ENCODE measurements around the gene LRRC59.

The LRRC59 gene

DNA sequence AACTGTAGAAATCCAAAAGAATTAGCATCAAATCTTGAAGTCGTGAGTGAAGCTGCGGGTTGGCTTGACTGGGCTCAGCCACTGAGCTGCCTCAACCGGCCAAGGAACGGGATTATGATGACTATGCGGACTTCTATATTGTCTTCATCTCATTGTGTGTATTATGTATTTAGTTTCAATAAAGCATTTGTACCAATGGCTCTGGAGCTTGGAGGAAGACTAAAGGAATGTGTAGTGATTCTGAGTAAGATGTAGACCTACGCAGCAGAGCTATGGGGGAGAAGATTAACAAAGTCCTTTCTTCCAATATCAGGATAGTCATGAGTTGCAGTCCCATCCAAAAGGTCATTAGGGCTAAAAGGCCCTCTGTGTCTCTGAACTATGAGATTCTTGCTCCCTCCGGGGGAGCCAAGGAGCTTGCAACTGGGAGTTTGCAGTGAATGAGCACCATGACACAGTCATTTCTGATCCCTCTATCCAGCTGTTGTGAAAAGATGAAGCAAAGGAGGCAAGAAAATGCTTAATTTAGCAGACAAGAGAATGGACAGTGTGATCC, 16.0 kb downstream of the LRRC59 start:
- no peak for DNase-seq

GRCh38 chr17:50380369-50381259, 16.7 kb downstream of the LRRC59 start:
- DNase-seq: no peak

- no peak for DNase-seq
These were observed 17.8 kb downstream of the LRRC59 start for GRCh38 chr17:50379351-50380132.

DNA sequence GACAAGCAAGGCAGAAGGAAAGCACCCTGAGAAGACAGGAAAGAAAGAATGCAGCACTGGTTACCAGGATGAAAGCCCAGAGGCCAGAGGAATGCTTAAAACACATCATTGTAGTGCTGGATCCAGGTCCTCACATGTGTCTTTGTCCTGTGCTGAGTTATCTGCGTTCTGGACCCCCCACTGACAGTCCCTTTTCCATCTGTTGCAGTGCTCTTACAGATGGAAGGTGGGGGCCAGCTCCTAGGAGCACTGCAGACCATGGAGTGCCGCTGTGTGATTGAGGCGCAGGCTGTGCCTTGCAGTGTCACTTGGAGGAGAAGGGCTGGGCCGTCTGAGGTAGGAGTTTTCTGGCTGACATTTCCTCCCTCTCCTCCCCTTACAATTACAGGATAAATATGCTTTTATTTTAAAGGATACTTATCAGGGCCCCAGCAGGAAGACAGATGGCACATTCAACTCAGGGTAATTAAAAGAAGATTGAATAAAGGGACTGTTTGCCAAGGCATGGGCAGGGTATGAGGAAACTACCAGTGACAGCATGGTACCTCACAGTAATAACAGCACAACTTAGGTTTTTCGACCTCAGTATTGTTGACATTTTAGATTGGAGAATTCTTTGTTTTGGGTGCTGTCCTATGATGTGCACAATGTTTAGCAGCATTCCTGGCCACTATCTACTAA, 21.3 kb downstream of the LRRC59 start:
- DNase-seq: no peak

GRCh38 chr17:50373705-50374104, 23.6 kb downstream of the LRRC59 start:
- no peak for DNase-seq

DNA sequence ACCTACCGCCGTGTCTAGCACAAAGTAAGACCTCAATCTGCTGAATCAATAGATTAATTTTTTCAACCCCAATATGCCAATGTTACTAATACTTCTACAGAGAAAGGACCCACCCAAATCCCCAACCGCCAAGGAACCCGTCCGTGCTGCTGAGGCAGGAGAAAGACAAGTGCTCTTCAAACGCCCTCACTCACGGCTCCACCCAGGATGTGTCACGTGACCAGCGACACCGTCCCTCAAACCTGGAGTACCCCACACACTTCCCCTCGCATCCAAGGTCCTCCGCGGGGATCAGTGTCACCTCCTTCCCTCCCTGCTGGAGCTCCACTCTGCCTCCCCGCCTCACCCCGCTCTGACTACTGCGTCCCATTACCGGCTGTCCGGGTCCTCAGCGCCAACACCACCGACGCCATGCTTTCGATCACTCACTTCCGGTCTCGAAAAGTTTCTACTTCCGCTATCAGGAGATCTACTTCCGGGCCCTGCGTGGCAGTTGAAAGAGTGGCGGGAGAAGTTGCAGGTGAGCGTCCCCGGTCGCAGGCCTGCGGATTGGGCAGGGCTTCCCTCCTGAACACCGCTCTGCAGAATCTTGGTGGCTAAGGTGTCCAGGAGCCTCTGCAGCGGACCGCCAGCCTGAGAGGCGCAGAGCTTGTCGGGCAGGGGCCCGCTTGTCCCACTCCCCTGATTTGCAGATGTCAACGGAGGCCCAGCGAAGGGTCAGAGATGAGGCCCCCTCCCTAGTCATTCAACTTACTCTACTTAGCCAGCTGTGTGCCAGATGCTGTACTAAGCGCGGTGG, 24.4 kb downstream of the LRRC59 start, which contains the start of the genes EME1 and MRPL27:
Gene EME1 (plus strand): TSS at position 472 of the 799 bp plus-strand sequence. CDS start 1,980 bp downstream, outside the sequence.
Gene MRPL27 (minus strand): TSS at position 427 of the 799 bp plus-strand sequence. CDS start 14 bp downstream, at position 413.
- DNase-seq: peak; percentile 90

DNA sequence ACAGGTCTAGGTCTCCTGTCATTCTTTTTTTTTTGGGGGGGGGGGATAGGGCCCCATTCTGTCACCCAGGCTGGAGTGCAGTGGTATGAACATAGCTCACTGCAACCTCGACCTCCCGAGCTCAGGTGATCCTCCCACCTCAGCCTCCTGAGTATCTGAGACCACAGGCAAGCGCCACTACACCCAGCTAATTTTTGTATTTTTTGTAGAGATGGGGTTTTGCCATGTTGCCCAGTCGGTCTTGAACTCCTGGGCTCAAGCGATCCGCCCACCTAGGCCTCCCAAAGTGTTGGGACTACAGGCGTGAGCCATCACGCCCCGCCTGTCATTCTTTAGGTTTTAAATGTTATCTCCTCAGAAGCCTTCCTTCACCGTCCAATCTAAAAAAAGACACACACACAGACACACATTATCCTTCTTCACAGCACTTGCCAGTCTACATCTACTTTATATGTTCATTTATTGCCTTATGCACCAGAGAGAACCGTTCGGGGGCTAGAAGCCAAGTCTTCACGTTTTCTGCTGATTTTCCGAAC, 25.0 kb downstream of the LRRC59 start:
- DNase-seq: no peak

GRCh38 chr17:50371526-50371925, 25.8 kb downstream of the LRRC59 start:
- no peak for DNase-seq

- no peak for DNase-seq
These were observed 27.3 kb downstream of the LRRC59 start for GRCh38 chr17:50370052-50370451.

DNA sequence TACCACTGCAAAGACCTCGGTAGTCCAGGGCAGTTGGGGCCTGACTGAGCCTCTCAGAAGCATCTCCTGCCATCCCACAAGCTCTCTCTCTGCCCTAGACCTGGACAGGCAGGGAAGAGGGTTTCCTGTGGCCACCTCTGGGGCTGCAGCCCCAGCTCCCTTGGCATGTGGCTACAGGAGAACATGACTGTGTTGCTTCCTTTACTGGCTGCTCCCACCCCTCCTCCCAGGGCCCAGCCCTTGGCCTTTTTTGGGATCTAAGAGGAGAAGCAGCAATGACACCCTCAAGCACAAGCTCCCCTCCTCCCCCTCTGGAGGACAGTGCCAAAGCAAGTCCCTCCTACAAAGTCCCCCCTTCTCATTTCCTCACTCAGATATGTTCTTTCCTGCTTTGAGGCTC, 29.9 kb downstream of the LRRC59 start:
- DNase-seq: no peak

- DNase-seq: no peak
These were observed 31.5 kb downstream of the LRRC59 start for GRCh38 chr17:50365649-50366393.

DNA sequence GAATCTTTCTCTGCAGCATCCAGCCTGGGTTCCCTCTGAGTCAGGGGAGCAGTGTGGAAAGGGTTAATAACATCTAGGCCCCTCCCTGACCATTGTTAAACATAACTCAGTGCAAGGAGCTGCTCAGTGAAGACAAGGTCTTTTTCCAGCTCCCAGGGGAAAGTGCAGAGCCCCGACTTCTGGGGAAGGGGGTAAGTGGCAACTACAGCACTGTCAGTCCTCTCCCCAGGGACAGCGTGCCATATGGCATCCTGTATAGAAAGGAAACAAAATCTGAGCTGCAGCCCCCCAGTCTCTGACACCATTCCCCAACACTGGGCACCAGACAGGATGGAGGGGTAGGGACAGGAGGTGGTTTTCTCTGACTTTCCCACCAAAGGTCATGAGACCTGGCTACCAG, 32.2 kb downstream of the LRRC59 start:
- no peak for DNase-seq

GRCh38 chr17:50364715-50365114, 32.6 kb downstream of the LRRC59 start:
- no peak for DNase-seq

GRCh38 chr17:50364061-50364458, 33.3 kb downstream of the LRRC59 start:
- DNase-seq: no peak

DNA sequence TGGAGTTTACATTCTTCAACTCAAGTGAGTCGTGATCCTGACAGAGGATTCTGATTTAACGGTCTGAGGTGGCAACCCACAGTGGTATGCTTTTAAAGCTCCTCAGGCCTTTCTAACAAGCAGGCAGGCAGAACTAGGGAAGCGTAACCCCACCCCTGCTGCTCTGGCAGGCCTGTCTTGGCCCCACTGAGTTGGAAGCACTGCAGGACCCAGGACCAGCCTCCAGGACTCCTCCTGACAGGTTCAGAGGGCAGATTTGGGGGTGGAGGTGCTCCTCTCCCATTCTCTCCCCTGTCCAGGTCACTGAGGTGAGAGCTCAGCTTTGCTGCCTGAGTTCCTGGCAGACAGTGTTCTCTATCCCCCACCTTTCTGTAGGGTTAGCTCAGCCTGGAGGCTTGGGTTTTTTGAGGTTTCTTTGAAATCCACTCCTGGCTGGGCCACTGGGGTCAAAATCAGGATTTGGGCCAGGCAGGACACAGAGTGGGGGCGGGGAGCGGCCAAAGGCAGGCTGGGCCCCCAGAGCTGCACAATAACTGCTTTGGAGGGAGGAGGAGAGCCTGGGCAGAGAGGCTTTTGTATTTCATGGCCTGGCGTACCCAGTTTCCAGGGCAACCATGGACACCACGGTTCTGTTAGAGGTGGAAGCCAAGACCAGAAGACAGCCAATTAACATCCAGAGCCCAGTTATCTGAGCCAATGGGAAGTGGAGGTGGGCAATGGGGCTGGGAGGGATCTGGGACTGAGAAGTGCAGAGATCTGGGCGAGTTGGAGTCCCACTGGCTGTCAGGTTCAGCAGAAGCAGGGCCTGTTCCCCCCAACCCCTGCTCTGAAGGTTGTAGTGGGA, 33.9 kb downstream of the LRRC59 start:
- no peak for DNase-seq

GRCh38 chr17:50362661-50363060, 34.7 kb downstream of the LRRC59 start:
- no peak for DNase-seq

- DNase-seq: no peak
These were observed 35.5 kb downstream of the LRRC59 start for GRCh38 chr17:50361561-50362480.

DNA sequence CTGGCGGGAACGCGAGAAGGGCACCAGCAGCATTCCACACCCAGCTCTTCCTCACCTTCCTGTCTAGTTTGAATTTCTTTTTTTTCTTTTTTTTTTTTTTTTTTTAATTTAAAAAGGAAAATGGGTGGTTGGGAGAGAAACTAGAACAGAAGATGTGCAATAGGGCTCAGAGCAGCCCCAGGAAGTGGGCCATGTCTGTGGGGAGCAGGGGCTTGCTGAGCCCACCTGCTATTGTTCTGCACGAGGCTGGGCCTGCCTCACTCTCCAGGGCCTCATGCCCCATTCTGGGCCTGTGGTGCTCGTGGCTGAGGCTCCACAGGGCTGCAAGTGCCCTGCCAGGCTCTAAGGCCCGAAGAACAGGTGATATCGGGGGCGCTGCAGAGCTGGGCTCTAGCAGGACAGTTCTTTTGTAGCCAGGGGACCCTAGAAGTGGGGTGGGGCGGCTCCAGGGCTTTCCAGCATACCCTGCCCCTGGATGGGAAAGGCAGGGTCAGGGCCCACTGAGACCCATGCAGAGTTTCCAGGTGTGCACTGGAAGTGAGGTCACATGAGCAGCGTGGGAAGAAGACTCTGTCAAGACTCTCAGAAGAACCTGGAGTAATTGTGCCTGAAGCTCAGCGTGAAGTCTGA, 36.7 kb downstream of the LRRC59 start:
- DNase-seq: no peak
